ENCODE data around the gene TMEM117.

TMEM117 gene

GRCh38 chr12:43898474-43898873, 62.6 kb downstream of the TMEM117 start:
- DNase-seq (ENCODE audit: low read depth) = no peak
- no peak for TF ChIP-seq CTCF (IDR thresholded peaks at IDR 0.05; ENCODE audit: low read depth, low read length)
- TF ChIP-seq, protein P1, sequence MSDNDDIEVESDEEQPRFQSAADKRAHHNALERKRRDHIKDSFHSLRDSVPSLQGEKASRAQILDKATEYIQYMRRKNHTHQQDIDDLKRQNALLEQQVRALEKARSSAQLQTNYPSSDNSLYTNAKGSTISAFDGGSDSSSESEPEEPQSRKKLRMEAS (IDR thresholded peaks at IDR 0.05; ENCODE audit: low read depth, low read length) = no peak
- no peak for TF ChIP-seq POLR2A (IDR thresholded peaks at IDR 0.05; ENCODE audit: extremely low read depth, insufficient read length)
- no peak for TF ChIP-seq MYC (IDR thresholded peaks at IDR 0.05; ENCODE audit: low read depth, low read length)
- no peak overlapping the region for H3K4me3 ChIP-seq (ENCODE audit: low read depth, low read length)

DNA sequence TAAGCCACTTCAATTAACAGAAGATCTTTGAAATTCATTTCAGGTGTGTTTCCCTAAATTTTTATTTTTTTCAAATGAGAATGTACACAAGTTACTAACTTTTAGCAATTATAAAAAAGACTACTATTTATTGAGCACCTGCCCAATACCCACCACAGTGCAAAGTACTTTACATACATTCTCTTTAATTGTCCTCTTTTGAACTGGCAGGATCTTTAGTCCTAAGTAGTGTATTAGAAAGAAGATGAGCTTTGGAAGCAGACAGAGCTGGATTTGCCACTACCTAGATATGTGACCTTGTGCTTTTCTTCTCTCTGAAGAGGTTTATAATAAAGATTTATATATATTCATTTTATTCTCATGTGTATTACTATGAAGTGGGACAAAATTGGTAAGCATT, 63.7 kb downstream of the TMEM117 start:
- no peak for DNase-seq (ENCODE audit: low read depth)
- no peak overlapping the region for H3K4me3 ChIP-seq (ENCODE audit: low read depth, low read length)
- TF ChIP-seq POLR2A (IDR thresholded peaks at IDR 0.05; ENCODE audit: extremely low read depth, insufficient read length) (no peak), MYC (IDR thresholded peaks at IDR 0.05; ENCODE audit: low read depth, low read length) (no peak), CTCF (IDR thresholded peaks at IDR 0.05; ENCODE audit: low read depth, low read length) (no peak)
- TF ChIP-seq, protein P1 (IDR thresholded peaks at IDR 0.05; ENCODE audit: low read depth, low read length) = no peak

DNA sequence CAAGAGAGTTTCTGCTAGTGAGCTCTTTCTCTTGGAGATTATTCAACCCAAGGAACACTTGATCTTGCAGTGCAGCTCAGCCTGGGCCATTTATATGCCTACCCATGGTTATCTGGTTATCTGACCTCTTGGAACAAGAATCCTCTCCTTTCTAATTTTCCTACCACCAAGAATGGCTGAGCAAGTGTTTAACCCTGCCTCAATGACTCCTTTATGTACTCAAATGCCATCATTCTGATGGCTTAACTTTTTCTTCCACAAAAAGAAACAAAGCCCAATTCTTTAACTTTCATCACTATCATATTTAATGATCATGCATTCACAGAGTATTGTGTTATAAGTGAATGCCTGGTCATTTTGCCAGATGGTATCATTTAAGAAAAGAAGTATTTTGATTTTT, 67.8 kb downstream of the TMEM117 start:
- no peak for DNase-seq (ENCODE audit: low read depth)
- no peak overlapping the region for H3K4me3 ChIP-seq (ENCODE audit: low read depth, low read length)
- TF ChIP-seq, protein P1 (IDR thresholded peaks at IDR 0.05; ENCODE audit: low read depth, low read length) = no peak
- TF ChIP-seq CTCF (IDR thresholded peaks at IDR 0.05; ENCODE audit: low read depth, low read length) (no peak), MYC (IDR thresholded peaks at IDR 0.05; ENCODE audit: low read depth, low read length) (no peak), POLR2A (IDR thresholded peaks at IDR 0.05; ENCODE audit: extremely low read depth, insufficient read length) (no peak)

- TF ChIP-seq, protein P1 (IDR thresholded peaks at IDR 0.05; ENCODE audit: low read depth, low read length) = no peak
- no peak for TF ChIP-seq CTCF (IDR thresholded peaks at IDR 0.05; ENCODE audit: low read depth, low read length)
- no peak for DNase-seq (ENCODE audit: low read depth)
- H3K4me3 ChIP-seq (ENCODE audit: low read depth, low read length) = no peak overlapping the region
These were observed 77.0 kb downstream of the TMEM117 start for GRCh38 chr12:43912859-43913258.

DNA sequence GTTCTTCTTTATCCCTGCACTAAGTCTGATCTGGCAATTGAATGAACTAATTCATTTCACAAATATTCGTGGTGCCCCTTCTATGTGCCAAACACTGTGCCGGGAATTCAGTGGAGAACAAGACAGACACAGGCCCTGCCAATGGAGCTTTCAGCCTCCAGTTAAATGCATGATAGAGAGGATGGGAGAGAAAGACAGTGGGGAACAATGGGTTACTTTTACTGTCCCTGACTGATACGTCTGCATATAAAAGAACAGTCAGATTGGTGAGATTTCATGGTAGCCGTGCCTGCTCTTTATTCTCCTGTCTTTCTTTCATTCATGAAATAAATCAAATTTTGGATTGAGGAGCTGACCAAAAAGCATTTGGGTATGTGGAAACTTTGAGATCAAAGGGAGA, 78.5 kb downstream of the TMEM117 start:
- H3K4me3 ChIP-seq (ENCODE audit: low read depth, low read length) = no peak overlapping the region
- TF ChIP-seq, protein P1 (IDR thresholded peaks at IDR 0.05; ENCODE audit: low read depth, low read length) = no peak
- no peak for TF ChIP-seq CTCF (IDR thresholded peaks at IDR 0.05; ENCODE audit: low read depth, low read length)
- TF ChIP-seq MYC (IDR thresholded peaks at IDR 0.05; ENCODE audit: low read depth, low read length) = no peak
- no peak for TF ChIP-seq POLR2A (IDR thresholded peaks at IDR 0.05; ENCODE audit: extremely low read depth, insufficient read length)
- DNase-seq (ENCODE audit: low read depth) = no peak

GRCh38 chr12:43914923-43915468, 79.1 kb downstream of the TMEM117 start:
- TF ChIP-seq, protein P1 (IDR thresholded peaks at IDR 0.05; ENCODE audit: low read depth, low read length) = no peak
- peak; percentile 38 for TF ChIP-seq CTCF (IDR thresholded peaks at IDR 0.05; ENCODE audit: low read depth, low read length)
- H3K4me3 ChIP-seq (ENCODE audit: low read depth, low read length) = no peak overlapping the region
- peak; percentile 12 for DNase-seq (ENCODE audit: low read depth)

All from NB4 (cell line).